ENCODE results near the gene MYBPC2.

Gene MYBPC2

GRCh38 chr19:50398675-50399367 lies 33.9 kb upstream of the MYBPC2 start:
- H3K9me3 ChIP-seq = no peaks in the 10 kb centered on the region
- no peaks in the 10 kb centered on the region for H3K4me1 ChIP-seq
- H3K36me3 ChIP-seq = peaks cover 5 to 30% (median 17%) of the 10 kb centered on the region in 3 donors
- H3K27ac ChIP-seq = no peak overlapping the region
- intact Hi-C loops (cut with DNase I; ENCODE audit: low total_unique reads) = no loop called here
- H3K4me3 ChIP-seq = no peak overlapping the region
- TF ChIP-seq CTCF (IDR thresholded peaks at IDR 0.05) = no peak
- DNase-seq = no peak
- no peaks in the 10 kb centered on the region for H3K27me3 ChIP-seq

GRCh38 chr19:50399368-50399745 lies 33.3 kb upstream of the MYBPC2 start:
- H3K9me3 ChIP-seq = no peaks in the 10 kb centered on the region
- no peaks in the 10 kb centered on the region for H3K27me3 ChIP-seq
- no peak overlapping the region for H3K4me3 ChIP-seq
- no peak for DNase-seq
- no peak for TF ChIP-seq CTCF (IDR thresholded peaks at IDR 0.05)
- peaks cover 7 to 35% (median 17%) of the 10 kb centered on the region in 3 donors for H3K36me3 ChIP-seq
- intact Hi-C loops (cut with DNase I; ENCODE audit: low total_unique reads) = no loop called here
- no peaks in the 10 kb centered on the region for H3K4me1 ChIP-seq
- H3K27ac ChIP-seq = no peak overlapping the region

GRCh38 chr19:50401605-50402450 lies 30.9 kb upstream of the MYBPC2 start:
- TF ChIP-seq CTCF (IDR thresholded peaks at IDR 0.05) = no peak
- no peaks in the 10 kb centered on the region for H3K27me3 ChIP-seq
- H3K36me3 ChIP-seq = peaks cover 7 to 45% (median 20%) of the 10 kb centered on the region in 3 donors
- no peaks in the 10 kb centered on the region for H3K4me1 ChIP-seq
- intact Hi-C loops (cut with DNase I; ENCODE audit: low total_unique reads) = no loop called here
- H3K4me3 ChIP-seq = no peak overlapping the region
- no peak overlapping the region for H3K27ac ChIP-seq
- no peak for DNase-seq
- H3K9me3 ChIP-seq = no peaks in the 10 kb centered on the region

GRCh38 chr19:50402544-50403301 lies 30.0 kb upstream of the MYBPC2 start:
- Histone ChIP-seq H3K4me3 (no peak overlapping the region), H3K27ac (no peak overlapping the region), H3K27me3 (no peaks in the 10 kb centered on the region), H3K36me3 (peaks cover 7 to 50% (median 25%) of the 10 kb centered on the region in 3 donors), H3K9me3 (no peaks in the 10 kb centered on the region), H3K4me1 (no peaks in the 10 kb centered on the region)
- no peak for TF ChIP-seq CTCF (IDR thresholded peaks at IDR 0.05)
- DNase-seq = no peak
- intact Hi-C loops (cut with DNase I; ENCODE audit: low total_unique reads) = no loop called here

GRCh38 chr19:50406156-50406820 lies 26.4 kb upstream of the MYBPC2 start:
- no peak for TF ChIP-seq CTCF (IDR thresholded peaks at IDR 0.05)
- no peaks in the 10 kb centered on the region for H3K4me1 ChIP-seq
- H3K27ac ChIP-seq = no peak overlapping the region
- peaks cover 12 to 71% (median 39%) of the 10 kb centered on the region in 3 donors for H3K36me3 ChIP-seq
- no peaks in the 10 kb centered on the region for H3K9me3 ChIP-seq
- H3K27me3 ChIP-seq = no peaks in the 10 kb centered on the region
- DNase-seq = no peak
- intact Hi-C loops (cut with DNase I; ENCODE audit: low total_unique reads) = no loop called here
- no peak overlapping the region for H3K4me3 ChIP-seq

Data from tibial artery (tissue), 4 donors.